Uterus (tissue), 4 donors: Measurements from ENCODE around the gene LY9. TPM values are rescaled to one million over a fixed set of nuclear protein-coding genes. Genes with fewer than 3 reads are reported as not detected.
"Not testable (repeated sequence)": the region's sequence is repeated elsewhere in the genome, so short reads cannot be mapped to it uniquely, and the experiment has no call there.

ENCODE experiments used
- DNase-seq, 2 donors: peaks; one replicate each; pipeline ENCODE4 v3.0.0-alpha.2; 2019 to 2020
- H3K27ac ChIP-seq, 2 donors: fragments of 200-600 bp; sonication (generic); 1 replicate in 1 of 2; 2 replicates in 1 of 2; pipeline ENCODE4 v1.5.1; 2016 to 2018
- H3K27me3 ChIP-seq, 2 donors: fragments of 200-600 bp; sonication (generic); one replicate each; pipeline ENCODE4 v1.5.1; 2018 to 2019; ENCODE audit warnings: control low read depth in 1 of 2
- H3K36me3 ChIP-seq, 2 donors: fragments of 200-600 bp; sonication (generic); one replicate each; pipeline ENCODE4 v1.5.1; 2019; ENCODE audit warnings: control low read depth in 1 of 2
- H3K4me1 ChIP-seq, 2 donors: fragments of 200-600 bp; sonication (generic); one replicate each; pipeline ENCODE4 v1.5.1; 2018 to 2019; ENCODE audit warnings: control low read depth in 1 of 2
- H3K4me3 ChIP-seq, 2 donors: fragments of 200-600 bp; sonication (generic); 1 replicate in 1 of 2; 2 replicates in 1 of 2; pipeline ENCODE4 v1.5.1; 2018 to 2019; ENCODE audit warnings: mild to moderate bottlenecking in 1 of 2
- H3K9me3 ChIP-seq, 2 donors: fragments of 200-600 bp; sonication (generic); one replicate each; pipeline ENCODE4 v1.5.1; 2019; ENCODE audit warnings: control low read depth in 1 of 2
- POLR2A ChIP-seq, 2 donors: fragments of 450-650 bp; IDR thresholded peaks; one replicate each; pipeline ENCODE4 v1.6.1; 2016; ENCODE audit warnings: antibody characterized with exemption in 2 of 2, mild to moderate bottlenecking in 1 of 2, moderate library complexity in 1 of 2
- intact Hi-C: fragments of 100-400 bp; cut with DNase I; formaldehyde crosslinking; loops from one replicate; pipeline ENCODE4 v1.15.1; 2023; ENCODE audit warnings: low total_unique reads
- total RNA-seq, 4 donors: library from RNA; depleted of rRNA in 3 of 4; stranded (reverse); fragments of >200 nt in 3 of 4; gene quantifications; one replicate each; pipeline versions ENCODE4 v1.1.0 to v1.2.4, GENCODE V29; 2014 to 2023
- TF ChIP-seq, protein P1 (sequence below), 4 experiments: fragments of 200-600 bp in 2 of 4; fragments of 450-650 bp in 2 of 4; sonication (generic) in 2 of 4; IDR thresholded peaks; one replicate each; pipeline ENCODE4 v1.5.1; 2016 to 2019; ENCODE audit warnings: antibody characterized with exemption in 4 of 4, mild to moderate bottlenecking in 2 of 4, moderate library complexity in 1 of 4
- donor health status: DM: yes; HTN: yes; CAD: no.

LY9 gene
- total RNA-seq, 4 donors from 2014 or later, result 0.35 to 0.70 TPM; not detected in 2

DNA sequence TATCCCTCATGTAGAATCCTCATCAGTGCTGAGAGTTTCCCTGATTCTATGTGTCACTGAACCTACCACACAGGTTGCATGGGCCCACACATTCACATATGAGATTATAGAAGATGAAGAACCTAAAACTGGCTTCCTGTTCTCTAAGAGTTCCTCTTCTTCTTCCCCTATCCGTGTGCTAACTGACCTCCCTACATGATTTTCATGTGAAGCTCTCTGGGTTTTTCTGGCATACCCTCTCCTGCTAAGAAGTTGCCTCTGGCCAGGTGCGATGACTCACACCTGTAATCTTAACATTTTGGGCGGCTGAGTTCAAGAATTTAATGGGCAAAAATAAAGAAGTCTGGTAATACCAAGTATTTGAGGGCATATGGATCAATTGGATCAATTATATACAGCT lies 72.2 kb downstream of the LY9 start:
- DNase-seq, result no peak
- Histone ChIP-seq H3K36me3 (no peaks in the 10 kb centered on the region), H3K4me1 (no peaks in the 10 kb centered on the region), H3K9me3 (no peaks in the 10 kb centered on the region), H3K27me3 (no peaks in the 10 kb centered on the region), H3K27ac (no peak overlapping the region), H3K4me3 (no peak overlapping the region)
- TF ChIP-seq, protein P1, sequence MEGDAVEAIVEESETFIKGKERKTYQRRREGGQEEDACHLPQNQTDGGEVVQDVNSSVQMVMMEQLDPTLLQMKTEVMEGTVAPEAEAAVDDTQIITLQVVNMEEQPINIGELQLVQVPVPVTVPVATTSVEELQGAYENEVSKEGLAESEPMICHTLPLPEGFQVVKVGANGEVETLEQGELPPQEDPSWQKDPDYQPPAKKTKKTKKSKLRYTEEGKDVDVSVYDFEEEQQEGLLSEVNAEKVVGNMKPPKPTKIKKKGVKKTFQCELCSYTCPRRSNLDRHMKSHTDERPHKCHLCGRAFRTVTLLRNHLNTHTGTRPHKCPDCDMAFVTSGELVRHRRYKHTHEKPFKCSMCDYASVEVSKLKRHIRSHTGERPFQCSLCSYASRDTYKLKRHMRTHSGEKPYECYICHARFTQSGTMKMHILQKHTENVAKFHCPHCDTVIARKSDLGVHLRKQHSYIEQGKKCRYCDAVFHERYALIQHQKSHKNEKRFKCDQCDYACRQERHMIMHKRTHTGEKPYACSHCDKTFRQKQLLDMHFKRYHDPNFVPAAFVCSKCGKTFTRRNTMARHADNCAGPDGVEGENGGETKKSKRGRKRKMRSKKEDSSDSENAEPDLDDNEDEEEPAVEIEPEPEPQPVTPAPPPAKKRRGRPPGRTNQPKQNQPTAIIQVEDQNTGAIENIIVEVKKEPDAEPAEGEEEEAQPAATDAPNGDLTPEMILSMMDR (IDR thresholded peaks at IDR 0.05), result no peak
- TF ChIP-seq POLR2A (IDR thresholded peaks at IDR 0.05), result no peak
- intact Hi-C loops, result no loop called here

DNA sequence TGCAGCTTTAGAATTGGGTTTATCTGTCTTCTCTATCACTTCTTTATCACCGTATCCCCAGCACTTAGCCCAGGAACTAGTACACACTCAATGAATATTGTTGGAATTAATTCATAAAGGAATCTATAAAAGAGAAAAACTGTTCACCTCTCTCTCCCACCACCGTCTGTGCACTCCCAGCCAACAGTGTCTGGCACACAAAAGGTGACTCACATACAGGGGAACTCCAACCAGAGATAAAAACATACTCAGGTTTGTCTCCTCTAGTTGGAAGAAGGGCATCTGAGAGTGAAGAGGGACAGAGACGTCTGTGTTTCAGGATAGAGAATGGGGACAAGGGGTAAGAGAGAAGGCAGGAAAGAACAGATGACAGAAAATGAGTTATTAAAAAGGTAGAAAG lies 79.0 kb downstream of the LY9 start:
- no peak overlapping the region for H3K27ac ChIP-seq
- intact Hi-C loops, result no loop called here
- DNase-seq, result no peak
- no peaks in the 10 kb centered on the region for H3K4me1 ChIP-seq
- H3K9me3 ChIP-seq, result no peaks in the 10 kb centered on the region
- TF ChIP-seq POLR2A (IDR thresholded peaks at IDR 0.05), result no peak
- TF ChIP-seq, protein P1 (IDR thresholded peaks at IDR 0.05), result no peak
- H3K27me3 ChIP-seq, result no peaks in the 10 kb centered on the region
- no peak overlapping the region for H3K4me3 ChIP-seq
- no peaks in the 10 kb centered on the region for H3K36me3 ChIP-seq

GRCh38 chr1:160875591-160875990 lies 79.6 kb downstream of the LY9 start:
- DNase-seq, H3K9me3 ChIP-seq, H3K4me1 ChIP-seq, H3K4me3 ChIP-seq, H3K27me3 ChIP-seq, H3K27ac ChIP-seq, intact Hi-C loops, H3K36me3 ChIP-seq: not testable (repeated sequence)

DNA sequence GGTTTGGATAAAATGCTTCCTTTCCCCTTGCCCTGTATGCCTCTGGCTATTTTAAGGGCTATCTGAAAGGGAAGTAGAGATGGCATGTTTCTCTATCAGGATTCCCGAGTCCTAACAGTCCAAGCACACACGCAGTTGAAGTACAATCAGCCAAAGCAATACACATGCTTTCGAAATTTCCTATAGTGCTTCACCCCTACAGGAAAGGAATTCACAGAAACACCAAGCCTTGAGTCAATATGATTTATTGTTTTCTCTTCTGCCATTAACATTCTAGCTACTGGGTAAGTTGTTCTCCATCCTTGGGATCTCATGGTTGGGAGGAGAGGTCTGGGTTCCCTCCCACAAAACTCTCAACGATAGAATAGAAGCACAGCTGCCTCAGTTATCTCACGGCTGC lies 80.3 kb downstream of the LY9 start:
- Histone ChIP-seq H3K4me1 (no peaks in the 10 kb centered on the region), H3K4me3 (no peak overlapping the region), H3K27ac (no peak overlapping the region), H3K9me3 (no peaks in the 10 kb centered on the region), H3K36me3 (no peaks in the 10 kb centered on the region), H3K27me3 (no peaks in the 10 kb centered on the region)
- TF ChIP-seq POLR2A (IDR thresholded peaks at IDR 0.05), result no peak
- TF ChIP-seq, protein P1 (IDR thresholded peaks at IDR 0.05), result no peak
- no peak for DNase-seq
- intact Hi-C loops, result no loop called here

DNA sequence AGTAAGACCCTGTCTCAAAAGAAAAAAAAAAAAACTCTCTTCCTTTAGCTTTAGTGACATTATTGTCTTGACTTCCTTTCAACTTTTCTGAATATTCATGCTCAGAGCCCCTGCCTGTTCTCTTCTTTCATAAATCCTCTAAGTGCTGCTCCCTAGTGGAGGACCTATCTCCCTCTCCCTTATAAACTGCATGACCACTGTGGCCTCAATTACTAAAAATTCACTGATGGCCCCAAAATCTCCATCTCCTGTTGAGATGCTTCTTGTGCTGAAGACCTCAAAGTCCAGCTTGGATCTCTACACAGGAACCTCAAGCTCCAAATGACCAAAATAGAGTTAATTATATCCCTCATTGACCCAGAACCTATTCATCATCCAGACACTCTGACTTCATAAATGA lies 81.2 kb downstream of the LY9 start:
- Histone ChIP-seq H3K36me3 (no peaks in the 10 kb centered on the region), H3K9me3 (no peaks in the 10 kb centered on the region), H3K27me3 (no peaks in the 10 kb centered on the region), H3K4me3 (no peak overlapping the region), H3K4me1 (no peaks in the 10 kb centered on the region), H3K27ac (no peak overlapping the region)
- TF ChIP-seq, protein P1 (IDR thresholded peaks at IDR 0.05), result no peak
- TF ChIP-seq POLR2A (IDR thresholded peaks at IDR 0.05), result no peak
- no peak for DNase-seq
- intact Hi-C loops, result no loop called here

Other genes with a start within 250 kb of the LY9 start
- gene CD84, start 216.7 kb upstream of the LY9 start, total RNA-seq, result 1 to 10 TPM; 1.8 to 4.1 (median 3.1) TPM
- under 1 TPM in 2 of 4 donors, not detected in 2; 0.09 to 0.26 TPM for gene SLAMF1, start 149.1 kb upstream of the LY9 start, total RNA-seq
- gene CD48, start 84.4 kb upstream of the LY9 start, total RNA-seq, result 1 to 10 TPM in 3 of 4 donors, under 1 TPM in 1; 0.51 to 10.0 (median 2.6) TPM
- gene SLAMF7, start 56.9 kb upstream of the LY9 start, total RNA-seq, result 1 to 10 TPM in 1 of 4 donors, under 1 TPM in 1, not detected in 2; 0.76 to 1.6 TPM
- 1 to 10 TPM in 1 of 4 donors, under 1 TPM in 1, not detected in 2; 0.52 to 1.2 TPM for gene CD244, start 66.7 kb downstream of the LY9 start, total RNA-seq
- gene ITLN1, start 89.0 kb downstream of the LY9 start, total RNA-seq, result 1 to 10 TPM in 1 of 4 donors, under 1 TPM in 1, not detected in 2; 0.90 to 1.2 TPM
- gene ITLN2, start 158.6 kb downstream of the LY9 start, total RNA-seq, result not detected
- 10 to 100 TPM; 22.6 to 45.3 (median 26.6) TPM for gene F11R, start 225.0 kb downstream of the LY9 start, total RNA-seq
- gene TSTD1, start 242.8 kb downstream of the LY9 start, total RNA-seq, result 10 to 100 TPM in 1 of 4 donors, 1 to 10 TPM in 1, not detected in 2; 5.6 to 20.3 TPM
- gene USF1, start 249.8 kb downstream of the LY9 start, total RNA-seq, result 10 to 100 TPM; 20.7 to 71.8 (median 44.2) TPM